Measurements from ENCODE around the gene GABBR2.

Gene GABBR2

GRCh38 chr9:98571643-98572042 is 137.1 kb downstream of the GABBR2 start:
- no peak for TF ChIP-seq CTCF (conservative IDR thresholded peaks at IDR 0.05; ENCODE audit: low read length)
- DNase-seq (ENCODE audit: low read depth) = no peak
- H3K4me3 ChIP-seq (ENCODE audit: low read length) = no peak overlapping the region

- no peak overlapping the region for H3K4me3 ChIP-seq (ENCODE audit: low read length)
- no peak for DNase-seq (ENCODE audit: low read depth)
- no peak for TF ChIP-seq CTCF (conservative IDR thresholded peaks at IDR 0.05; ENCODE audit: low read length)
These were observed 137.9 kb downstream of the GABBR2 start for GRCh38 chr9:98570663-98571440.

- no peak overlapping the region for H3K4me3 ChIP-seq (ENCODE audit: low read length)
- TF ChIP-seq CTCF (conservative IDR thresholded peaks at IDR 0.05; ENCODE audit: low read length) = no peak
- no peak for DNase-seq (ENCODE audit: low read depth)
These were observed 138.7 kb downstream of the GABBR2 start for GRCh38 chr9:98570055-98570454.

- no peak for TF ChIP-seq CTCF (conservative IDR thresholded peaks at IDR 0.05; ENCODE audit: low read length)
- no peak for DNase-seq (ENCODE audit: low read depth)
- no peak overlapping the region for H3K4me3 ChIP-seq (ENCODE audit: low read length)
These were observed 139.2 kb downstream of the GABBR2 start for GRCh38 chr9:98569491-98569890.

GRCh38 chr9:98568909-98569469 is 139.7 kb downstream of the GABBR2 start:
- TF ChIP-seq CTCF (conservative IDR thresholded peaks at IDR 0.05; ENCODE audit: low read length) = no peak
- H3K4me3 ChIP-seq (ENCODE audit: low read length) = no peak overlapping the region
- DNase-seq (ENCODE audit: low read depth) = no peak

GRCh38 chr9:98568234-98568908 is 140.4 kb downstream of the GABBR2 start:
- no peak overlapping the region for H3K4me3 ChIP-seq (ENCODE audit: low read length)
- TF ChIP-seq CTCF (conservative IDR thresholded peaks at IDR 0.05; ENCODE audit: low read length) = no peak
- no peak for DNase-seq (ENCODE audit: low read depth)

All from AG10803 (cell line).